NCI-H345 (cell line): ENCODE measurements around the gene BMPR1B.

Source experiments
- DNase-seq: peaks from one replicate; lab custom pipeline; 2025; lab: John Stamatoyannopoulos, UW

BMPR1B gene

DNA sequence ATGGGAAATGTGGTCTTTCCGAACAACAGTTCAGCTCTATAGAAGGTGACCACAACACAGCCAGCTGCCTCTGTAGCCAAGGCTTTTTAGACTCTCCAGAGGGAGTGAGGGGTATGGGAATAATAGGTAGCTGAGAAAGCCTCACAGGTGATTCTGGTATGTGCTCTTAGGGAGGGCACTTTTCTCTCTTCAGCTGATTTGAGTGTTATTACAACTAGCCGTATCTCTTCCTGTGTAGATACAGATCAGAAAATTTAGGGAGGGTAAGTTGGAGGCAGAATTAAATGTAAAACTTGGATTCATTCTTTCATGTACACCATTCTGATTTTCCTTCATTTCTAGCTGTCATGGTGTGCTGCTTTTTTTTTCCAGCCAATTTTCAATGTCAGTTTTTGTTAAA lies 154.9 kb downstream of the BMPR1B start:
- DNase-seq: no peak

DNA sequence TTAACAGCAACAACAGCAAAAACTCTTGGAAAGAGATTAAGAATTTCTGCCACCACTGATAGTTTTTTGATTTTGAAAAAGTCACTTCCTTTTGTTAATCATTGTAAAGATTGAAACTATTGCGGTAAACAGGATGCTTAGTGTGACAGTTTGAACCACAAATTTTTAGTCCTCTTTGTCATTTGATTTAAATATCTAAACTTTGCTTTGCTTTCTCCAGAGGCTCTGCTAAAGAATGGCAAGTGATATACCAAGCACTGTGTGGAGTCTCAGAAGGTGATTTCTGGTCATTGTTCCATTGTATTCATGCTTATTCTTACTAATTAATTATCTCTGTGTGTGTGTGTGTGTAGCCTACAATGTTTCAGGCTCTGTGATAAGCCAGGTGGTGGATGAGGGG lies 155.6 kb downstream of the BMPR1B start:
- DNase-seq: no peak

DNA sequence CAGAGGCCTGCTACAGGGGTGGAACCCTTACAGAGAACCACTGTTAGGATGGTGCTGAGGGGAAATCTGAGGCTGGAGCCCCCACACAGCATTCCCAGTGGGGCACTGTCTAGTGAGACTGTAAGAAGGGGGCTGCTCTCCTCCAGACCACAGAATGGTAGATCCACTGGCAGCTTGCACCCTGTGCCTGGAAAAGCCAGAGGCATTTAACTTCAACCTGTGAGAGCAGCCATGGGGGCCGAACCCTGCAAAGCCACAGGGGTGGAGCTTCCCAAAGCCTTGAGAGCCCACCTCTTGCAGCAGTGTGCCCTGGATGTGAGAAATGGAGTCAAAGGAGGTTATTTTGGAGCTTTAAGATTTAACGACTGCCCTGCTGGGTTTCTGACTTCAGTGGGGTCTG lies 159.4 kb downstream of the BMPR1B start:
- DNase-seq: no peak

DNA sequence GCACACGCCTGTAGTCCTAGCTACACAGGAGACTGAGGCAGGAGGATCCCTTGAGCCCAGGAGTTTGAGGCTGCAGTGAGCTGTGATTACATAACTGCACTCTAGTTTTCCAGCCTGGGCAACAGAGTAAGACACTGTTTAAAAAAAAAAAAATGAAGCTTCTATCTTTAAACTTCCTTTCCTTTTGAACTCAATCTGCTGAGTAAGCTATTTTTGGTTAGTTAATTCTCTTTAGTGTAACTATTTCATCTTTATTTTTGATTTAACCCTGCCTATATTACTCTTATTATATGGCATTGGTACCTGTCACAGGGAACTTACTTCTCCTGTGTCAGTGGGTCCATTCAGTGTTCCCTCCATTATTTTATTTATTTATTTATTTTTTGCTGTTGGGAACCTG lies 160.8 kb downstream of the BMPR1B start:
- DNase-seq: no peak

DNA sequence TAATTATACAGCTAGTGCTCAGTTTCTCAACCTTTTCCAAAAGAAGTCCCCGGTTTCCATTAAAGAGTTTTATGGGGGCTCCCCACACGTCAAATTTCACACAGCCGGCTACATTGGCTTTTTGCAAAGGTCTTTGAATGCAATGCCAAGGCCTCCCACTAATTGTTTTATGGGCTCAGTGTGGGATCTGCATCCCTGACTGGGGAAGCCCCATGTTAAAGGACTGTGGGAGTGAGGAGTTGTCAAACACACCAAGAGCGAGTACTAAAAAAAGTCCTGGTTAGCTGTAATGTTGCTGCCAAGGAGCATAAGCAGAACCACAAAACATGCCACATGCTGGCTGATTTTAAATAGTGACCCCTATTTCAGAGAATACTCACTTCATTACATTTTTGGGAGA lies 162.6 kb downstream of the BMPR1B start:
- no peak for DNase-seq

DNA sequence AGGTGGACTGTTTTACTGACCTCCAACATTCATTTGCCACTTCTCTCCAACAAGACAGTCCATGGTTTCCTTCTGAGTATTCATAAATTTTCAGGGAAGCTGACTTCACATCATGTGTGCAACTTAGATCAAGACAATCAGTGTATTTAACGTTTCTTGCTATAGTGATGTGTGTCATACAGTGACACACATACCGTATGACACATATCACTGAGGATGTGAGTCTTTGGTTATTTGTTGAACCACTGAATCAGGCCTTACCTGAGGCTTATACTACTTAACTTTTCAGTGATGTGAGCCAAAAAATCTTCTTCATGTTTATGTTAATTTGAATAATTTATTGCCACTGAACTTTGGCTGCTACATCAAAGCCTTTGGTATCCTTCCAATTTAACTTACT lies 166.8 kb downstream of the BMPR1B start:
- no peak for DNase-seq

DNA sequence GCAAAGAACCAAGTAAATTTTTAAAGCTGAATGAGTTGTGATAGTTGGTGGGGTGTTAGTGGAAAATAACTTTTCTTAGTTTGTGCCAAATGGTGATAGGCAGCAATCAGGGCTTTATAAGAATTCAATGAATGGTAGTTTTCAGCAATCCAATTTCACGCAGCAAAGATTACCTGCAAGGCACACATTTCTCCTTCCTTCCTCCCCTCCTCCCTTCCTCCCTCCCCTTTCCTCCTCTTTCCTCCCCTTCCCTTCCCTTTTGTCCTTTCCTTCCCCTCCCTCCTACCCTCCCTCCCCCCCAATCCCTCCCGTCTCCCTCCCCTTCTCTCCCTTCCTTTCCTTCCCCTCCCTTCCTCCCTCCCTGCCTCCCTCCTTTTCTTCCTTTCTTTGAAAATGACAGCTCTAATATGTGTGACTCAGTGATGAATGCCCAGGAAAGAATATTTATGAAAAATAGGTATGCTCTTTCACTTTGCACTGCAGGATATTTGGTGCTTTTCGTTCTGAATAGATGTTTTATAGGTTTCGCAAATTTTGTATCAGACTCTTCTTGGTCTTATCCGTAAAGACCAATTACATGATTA lies 168.1 kb downstream of the BMPR1B start:
- no peak for DNase-seq

DNA sequence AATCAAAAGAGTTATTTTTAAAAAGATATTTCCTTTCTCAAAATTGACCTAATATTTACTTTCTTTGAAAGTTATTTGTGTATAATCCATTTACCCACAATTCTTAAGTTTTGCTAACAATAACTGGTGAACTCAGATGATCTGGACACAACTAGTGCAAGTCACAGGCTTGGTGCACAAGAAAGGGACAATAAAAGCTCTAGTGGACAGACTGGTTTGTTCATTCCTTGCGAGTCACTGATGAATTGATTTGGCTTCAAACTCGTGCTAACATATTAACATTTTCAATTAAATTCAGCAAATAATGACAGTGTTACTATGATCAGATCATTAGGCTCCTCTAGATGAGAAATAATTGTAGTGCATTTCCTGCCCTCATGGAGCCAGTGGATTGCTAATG lies 169.2 kb downstream of the BMPR1B start:
- DNase-seq: no peak

DNA sequence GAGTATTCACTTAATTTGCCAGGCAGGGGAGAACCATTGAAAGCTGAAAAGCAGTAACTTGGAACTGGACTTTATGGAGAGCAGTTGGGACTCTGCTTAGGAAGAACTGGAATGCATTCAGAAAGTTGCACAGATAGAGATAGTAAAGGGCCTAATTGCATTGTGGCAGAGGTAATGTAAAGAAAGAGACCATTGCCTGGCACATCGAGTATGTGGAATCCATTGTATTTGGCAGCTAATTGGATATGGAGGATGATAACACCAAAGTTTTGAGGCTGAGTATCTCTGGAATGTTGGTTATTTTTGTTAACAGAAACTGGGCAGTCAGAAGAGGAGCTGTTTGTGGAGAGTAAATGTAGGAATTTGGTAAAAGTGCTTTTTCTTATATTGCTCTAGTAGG lies 169.9 kb downstream of the BMPR1B start:
- no peak for DNase-seq

DNA sequence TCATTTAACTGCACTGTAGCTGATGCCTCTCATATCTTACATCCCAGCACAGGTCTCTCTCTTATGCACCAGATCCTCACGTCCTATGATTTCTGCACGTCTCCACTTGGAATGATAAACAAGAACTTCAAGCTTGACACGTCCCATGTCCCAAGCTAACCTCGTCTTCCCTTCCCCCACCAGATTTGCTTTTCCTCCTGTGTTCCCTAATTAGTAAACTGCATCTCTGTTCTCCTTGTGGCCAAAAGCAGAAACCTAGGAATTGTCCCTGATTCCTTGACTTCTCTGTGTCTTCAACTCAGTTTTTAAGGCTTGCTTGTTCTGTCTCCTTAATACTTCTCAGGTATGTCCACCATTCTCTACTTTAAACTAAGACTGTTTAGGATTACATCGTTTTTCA lies 171.9 kb downstream of the BMPR1B start:
- no peak for DNase-seq

DNA sequence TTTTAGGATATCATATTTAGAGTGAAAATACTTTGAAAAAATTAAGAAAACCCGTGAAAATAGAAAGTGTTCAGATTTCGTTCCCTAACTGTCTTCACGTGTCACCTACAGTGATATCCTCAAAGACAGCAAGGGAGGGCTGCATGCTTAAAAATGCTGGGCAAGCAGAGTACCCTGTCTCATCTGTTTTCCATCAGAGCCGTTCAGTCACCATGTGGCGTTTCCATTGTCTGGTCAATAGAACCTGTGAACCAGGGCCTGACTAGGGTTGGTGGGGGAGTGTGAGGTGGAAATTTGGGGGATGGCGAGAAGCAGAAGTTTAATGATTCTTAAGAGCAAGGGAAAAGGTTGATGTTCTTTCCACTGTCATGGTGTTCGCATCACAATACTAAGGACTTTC lies 173.9 kb downstream of the BMPR1B start:
- no peak for DNase-seq

DNA sequence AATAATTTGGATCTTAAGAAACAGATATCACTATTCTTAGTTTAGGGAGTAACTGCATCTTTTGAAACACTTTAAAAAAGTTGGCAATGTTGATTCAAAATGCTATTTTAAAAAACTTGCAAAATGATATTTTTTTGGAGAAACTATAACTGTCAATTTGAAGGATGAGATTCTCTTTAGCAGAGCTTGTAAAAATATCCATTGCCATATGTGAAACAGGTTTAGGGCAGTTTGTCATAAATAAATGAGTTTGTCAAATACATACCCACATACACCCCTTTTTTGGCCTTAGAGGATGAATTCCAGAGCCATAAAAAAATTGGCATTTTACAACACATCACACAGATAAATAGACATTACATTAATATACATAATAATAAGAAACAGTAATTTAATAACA lies 174.6 kb downstream of the BMPR1B start:
- no peak for DNase-seq

DNA sequence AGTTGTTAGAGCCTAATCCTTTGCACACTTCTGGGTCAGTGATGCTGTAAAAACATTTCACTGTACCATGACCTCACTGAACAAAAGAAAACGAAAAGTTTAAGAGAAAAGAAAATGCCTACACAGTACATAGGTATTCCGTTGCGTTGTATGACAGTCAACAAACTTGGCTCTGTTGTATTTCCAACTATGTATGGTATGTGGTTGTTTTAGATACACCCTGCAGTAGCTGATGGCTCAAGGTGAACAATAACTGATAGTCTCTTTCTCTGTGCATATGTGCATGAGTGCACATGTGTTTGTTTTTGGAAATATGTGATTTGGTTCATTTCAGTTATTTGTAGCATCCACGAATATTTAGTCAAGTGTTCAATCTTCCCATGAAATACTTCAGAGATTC lies 176.0 kb downstream of the BMPR1B start:
- no peak for DNase-seq

DNA sequence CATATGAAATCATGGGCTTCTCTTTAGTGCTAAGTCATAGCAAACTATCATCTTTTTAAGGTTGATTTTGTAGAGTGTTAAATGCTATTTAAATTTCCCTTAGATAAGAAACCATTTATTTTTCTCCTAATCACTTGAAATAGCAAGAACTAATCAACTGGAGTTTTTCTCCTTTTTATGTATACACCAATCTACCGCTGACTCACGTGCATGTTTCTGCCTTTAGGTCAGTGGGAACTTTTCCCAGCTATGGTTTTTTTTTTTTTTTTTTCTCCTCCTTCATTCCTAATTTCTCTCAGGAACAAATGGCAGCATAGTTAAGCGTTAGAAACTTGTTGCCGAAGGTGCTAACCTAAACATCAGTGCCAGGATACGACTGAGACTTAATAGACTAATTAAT lies 176.4 kb downstream of the BMPR1B start:
- DNase-seq: no peak

DNA sequence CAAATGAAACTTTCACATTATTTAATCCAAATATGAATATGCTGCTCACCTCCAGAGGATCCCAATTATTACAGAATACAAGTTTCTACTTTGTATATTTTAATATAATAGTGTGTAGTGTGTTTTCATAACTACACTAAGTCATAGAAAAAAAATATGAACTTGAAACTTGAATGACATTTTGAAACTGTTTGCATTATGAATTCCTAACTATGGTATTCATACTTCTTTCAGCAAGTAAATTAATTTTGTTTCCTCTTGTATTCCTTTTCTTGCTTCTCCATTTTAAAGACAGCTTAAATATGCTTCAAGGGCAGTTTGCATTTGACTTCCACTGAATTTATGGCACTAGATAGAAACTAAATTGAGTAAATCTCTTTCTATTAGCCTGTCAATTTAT lies 177.1 kb downstream of the BMPR1B start:
- no peak for DNase-seq

DNA sequence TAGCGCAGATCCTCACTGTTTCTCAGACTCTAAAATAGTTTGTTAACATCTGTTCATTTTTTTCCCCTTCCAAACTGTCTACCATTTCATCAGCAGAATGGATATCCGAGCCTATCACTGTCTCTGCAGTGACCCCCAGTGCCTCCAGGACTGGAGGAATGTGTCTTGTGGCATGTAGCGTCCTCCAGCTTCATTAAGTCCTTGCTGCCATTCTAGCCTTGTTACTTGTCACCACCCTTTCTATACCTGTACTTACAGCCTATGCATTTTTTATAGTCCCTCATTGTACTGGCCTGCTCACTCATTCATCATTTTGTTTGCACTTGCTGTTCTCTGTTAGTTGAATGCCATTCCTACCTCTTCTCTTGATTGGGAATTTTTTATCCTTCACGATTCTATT lies 179.1 kb downstream of the BMPR1B start:
- DNase-seq: no peak

DNA sequence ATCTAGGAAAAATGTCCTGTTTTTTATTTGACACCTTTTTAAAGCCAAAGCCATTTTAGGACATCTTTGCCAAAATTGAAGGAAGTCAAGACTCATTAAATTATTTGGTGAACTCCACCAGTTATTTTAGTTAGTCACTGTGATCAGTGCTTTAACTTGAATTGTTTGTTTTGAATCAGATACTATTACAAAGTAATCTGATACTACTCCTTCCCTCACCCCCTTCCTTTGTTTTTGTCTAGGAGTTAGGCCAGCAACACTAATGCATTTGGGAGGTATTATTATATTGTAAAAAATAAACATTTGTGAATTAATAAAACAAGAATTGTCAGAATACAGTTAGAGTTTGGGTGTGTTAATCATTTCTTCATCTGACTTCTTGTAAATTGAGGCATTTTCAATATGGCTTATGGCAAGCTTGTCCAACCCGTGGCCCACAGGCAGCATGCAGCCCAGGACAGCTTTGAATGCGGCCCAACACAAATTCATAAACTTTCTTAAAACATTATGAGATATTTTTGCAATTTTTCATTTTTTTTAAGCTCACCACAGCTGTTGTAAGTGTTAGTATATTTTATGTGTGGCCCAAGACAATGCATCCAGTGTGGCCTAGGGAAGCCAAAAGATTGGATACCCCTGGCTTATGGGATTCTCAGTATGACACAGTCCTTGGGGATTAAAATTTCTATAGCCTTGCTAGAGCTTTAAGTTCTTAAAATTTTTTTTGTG lies 182.2 kb downstream of the BMPR1B start:
- no peak for DNase-seq

DNA sequence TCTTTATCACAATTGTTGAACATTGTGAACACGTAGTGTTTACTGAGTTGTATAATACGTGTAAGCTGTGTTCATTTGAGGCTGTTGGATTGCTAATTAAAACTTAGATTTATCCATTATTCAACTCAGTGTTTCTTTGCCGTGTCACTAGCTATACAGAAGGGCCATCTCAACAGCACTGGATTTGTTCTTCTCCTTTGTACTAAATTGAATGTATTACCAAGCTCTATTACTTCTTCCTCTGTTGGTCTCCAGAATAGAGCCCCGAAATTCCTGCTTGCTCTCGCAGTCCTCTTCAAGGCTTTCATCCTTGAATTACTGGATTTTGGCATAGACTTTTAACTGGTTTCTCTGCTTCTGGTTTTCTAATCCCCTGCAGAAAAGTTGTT lies 182.8 kb downstream of the BMPR1B start:
- DNase-seq: no peak

DNA sequence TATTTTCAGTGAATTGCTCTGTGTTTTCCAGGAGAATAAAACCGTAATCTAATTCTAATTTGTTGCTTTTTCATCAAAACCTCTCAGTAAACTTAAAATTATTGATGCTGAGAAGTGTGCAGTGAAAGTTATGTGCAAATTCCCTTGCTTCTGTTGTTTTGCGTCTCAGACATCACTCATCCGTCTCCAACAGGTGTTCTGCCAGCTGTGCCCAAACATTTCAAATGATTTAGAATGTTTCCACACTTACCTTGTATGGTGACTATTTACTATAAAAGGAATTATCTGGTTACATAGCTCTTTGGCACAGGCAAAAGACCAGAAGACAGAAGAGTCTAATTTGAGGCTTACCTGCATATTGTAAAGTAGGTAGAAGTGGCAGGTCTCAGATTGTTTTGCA lies 184.0 kb downstream of the BMPR1B start:
- no peak for DNase-seq

DNA sequence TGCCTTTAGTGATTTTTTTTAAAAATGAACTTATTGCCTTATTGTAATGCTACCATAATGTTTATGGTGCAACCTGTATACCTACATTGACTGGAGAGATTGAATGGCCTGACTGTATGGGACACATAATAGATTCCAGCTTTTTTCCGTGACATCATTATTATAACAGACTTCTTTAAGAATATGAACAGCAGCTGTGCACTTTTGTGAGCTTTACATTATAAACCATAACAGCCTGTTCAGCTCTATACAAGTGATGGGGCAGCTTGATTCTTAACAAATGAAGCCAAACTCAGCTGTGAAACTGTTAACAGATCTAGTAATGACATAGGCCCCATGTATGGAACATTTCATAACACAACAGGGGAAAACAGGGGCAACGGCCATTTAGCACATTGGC lies 187.0 kb downstream of the BMPR1B start:
- DNase-seq: no peak

DNA sequence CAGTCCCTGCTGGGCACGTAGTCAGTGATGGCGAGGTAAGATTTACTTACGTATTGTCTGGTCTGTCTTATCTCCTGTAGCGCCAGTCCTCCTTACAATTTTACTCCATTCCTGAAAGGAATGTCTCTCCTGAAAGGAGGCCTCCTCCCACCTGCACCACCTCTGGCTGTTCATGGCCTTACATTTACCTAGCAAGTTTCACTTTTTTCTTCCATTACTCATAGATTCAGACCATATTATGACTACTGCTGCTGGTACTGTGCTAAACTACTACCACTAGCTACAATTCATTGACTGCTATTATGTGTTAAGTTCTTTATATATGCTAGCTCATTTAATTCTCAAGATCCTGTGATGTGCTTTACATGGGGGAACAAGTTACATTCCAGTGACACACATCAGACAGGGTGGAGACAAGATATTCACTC lies 189.9 kb downstream of the BMPR1B start:
- no peak for DNase-seq

DNA sequence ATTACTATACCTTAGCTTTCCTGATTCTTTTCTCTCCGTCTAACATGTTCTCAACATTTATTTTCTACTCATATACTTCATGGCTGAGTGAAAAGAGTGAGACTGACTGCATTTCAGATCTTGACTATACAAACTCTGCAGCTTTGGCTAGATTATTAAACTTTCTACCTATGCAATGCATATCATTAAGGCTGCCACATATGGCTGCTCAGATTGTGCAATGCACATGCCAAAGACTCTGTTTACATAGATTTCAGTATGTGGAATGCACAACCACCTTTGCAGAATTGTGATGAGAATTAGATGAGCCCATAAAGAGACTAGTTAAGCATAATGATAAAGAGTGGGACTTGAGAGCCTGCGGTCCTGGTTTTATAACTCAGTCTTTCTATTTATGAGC lies 196.5 kb downstream of the BMPR1B start:
- DNase-seq: no peak

DNA sequence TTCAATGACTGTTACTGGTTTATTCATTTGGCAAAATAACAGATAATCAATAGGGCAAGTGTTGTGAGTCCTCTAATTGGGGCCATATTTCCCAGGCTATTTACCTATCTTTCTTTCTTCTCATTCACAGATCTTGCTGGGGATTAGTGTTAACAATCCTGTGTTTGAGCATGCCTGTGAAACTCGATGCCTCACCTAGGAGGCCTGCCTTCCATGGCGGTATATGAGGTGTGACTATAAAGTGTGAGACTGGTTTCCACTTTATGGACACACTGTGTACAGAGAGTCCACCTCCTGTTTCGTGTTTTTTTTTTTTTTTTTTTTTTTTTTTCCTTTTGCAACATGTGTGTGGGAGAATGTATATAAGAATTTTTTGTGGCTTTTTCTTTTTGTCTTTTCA lies 199.3 kb downstream of the BMPR1B start:
- DNase-seq: peak; percentile 27

DNA sequence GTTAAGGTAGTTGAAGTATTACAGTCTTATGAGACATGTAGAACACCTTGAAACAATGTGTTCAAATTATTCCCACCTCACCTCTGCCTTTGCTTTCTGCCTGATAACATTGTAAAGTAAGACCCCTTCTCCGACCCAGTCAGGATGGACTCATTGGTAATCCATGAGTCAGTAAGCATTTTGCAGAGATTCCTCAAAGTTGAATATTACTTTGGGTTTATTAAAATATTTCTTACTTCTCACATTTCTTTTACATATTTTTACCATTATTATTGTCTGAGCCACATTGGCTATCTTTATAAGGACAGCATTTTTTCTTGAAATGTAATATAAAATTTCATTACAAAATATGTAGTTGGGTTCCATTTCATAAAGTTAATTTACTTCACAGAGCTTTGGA lies 201.6 kb downstream of the BMPR1B start:
- no peak for DNase-seq
